K562 (cell line): Measurements from ENCODE around the gene ALDH9A1. TPM values are rescaled to one million over a fixed set of nuclear protein-coding genes. Genes with fewer than 3 reads are reported as not detected.

Experiments used
- ATF6 ChIP-seq: sonication (generic); formaldehyde crosslinking; IDR thresholded peaks from 2 replicates; pipeline ENCODE4 v1.4.0; 2020; ENCODE audit warnings: mild to moderate bottlenecking, missing genetic modification reagents
- CREM ChIP-seq: IDR thresholded peaks from 2 replicates; pipeline ENCODE4 v1.6.1; 2014; ENCODE audit warnings: antibody characterized with exemption, low read depth
- DACH1 ChIP-seq: fragments of 450-650 bp; IDR thresholded peaks from 2 replicates; pipeline ENCODE4 v1.6.1; 2018; ENCODE audit not compliant: partially characterized antibody
- KDM5B ChIP-seq: fragments of 200-600 bp; sonication (generic); IDR thresholded peaks from 2 replicates; pipeline ENCODE4 v1.6.1; 2012; ENCODE audit warnings: low read depth, mild to moderate bottlenecking, moderate library complexity, low read length, control low read depth, inconsistent platforms; ENCODE audit not compliant: insufficient replicate concordance
- RB1 ChIP-seq: fragments of 450-650 bp; IDR thresholded peaks from 2 replicates; pipeline ENCODE4 v1.6.1; 2017; ENCODE audit warnings: low read depth, mild to moderate bottlenecking
- RERE ChIP-seq: sonication (generic); formaldehyde crosslinking; IDR thresholded peaks from 2 replicates; pipeline ENCODE4 v1.8.0; 2023; ENCODE audit warnings: missing genetic modification reagents, mild to moderate bottlenecking, borderline replicate concordance
- SMARCB1 ChIP-seq: IDR thresholded peaks from 2 replicates; pipeline ENCODE4 v1.6.1; 2011; ENCODE audit warnings: improper control_type of control experiment, low read depth; ENCODE audit not compliant: insufficient read length
- U2AF1 ChIP-seq: fragments of 200-400 bp; formaldehyde crosslinking; optimal IDR thresholded peaks from 2 replicates; pipeline ENCODE3; 2017; ENCODE audit warnings: mild to moderate bottlenecking, low read depth, low read length, moderate library complexity
- ZNF165 ChIP-seq: fragments of 250-450 bp; sonication (Bioruptor Pico); IDR thresholded peaks from 2 replicates; pipeline ENCODE4 v1.4.0; 2020; ENCODE audit warnings: borderline replicate concordance
- ZNF445 ChIP-seq: fragments of 250-450 bp; sonication (Bioruptor Pico); IDR thresholded peaks from 2 replicates; pipeline ENCODE4 v1.4.0; 2020; ENCODE audit warnings: low read depth, mild to moderate bottlenecking, moderate library complexity
- polyA plus RNA-seq, 8 experiments: library from polyadenylated mRNA; depleted of rRNA in 4 of 8; stranded (reverse) in 5 of 8; unstranded in 3 of 8; fragments of >200 nt; fragmentation: Nextera tagmentation in 2 of 8; fragmentation: Illumina TruSeq in 1 of 8; extraction: Ambion mirVana in 2 of 8; extraction: Trizol in 1 of 8; gene quantifications; 2 replicates each; pipeline versions ENCODE4 v1.2.1 to v1.2.3, GENCODE V29; 2011 to 2014; ENCODE audit warnings: inconsistent platforms in 1 of 8, missing spikeins in 1 of 8
- total RNA-seq, 7 experiments: library from RNA; depleted of rRNA in 6 of 7; stranded (reverse); fragments of >200 nt in 6 of 7; fragmentation: Illumina TruSeq in 2 of 7; extraction: Trizol in 2 of 7; gene quantifications; 2 replicates each; pipeline versions ENCODE4 v1.2.1 to v1.2.3, GENCODE V29; 2011 to 2021; ENCODE audit warnings: low replicate concordance in 1 of 7
- TF ChIP-seq, protein P1 (sequence below), 3 experiments: fragments of 200-800 bp in 1 of 3; fragments of 250-450 bp in 1 of 3; fragments of 450-650 bp in 1 of 3; sonication (Bioruptor Pico) in 1 of 3; sonication (Bioruptor generic) in 1 of 3; formaldehyde crosslinking in 1 of 3; IDR thresholded peaks; 2 replicates each; pipeline versions ENCODE4 v1.6.1 to v1.8.0; 2016 to 2022; ENCODE audit warnings: mild to moderate bottlenecking in 2 of 3, missing genetic modification characterization in 2 of 3, missing compliant biosample characterization in 1 of 3, moderate library complexity in 1 of 3
- TF ChIP-seq, protein P2 (sequence below): sonication (generic); formaldehyde crosslinking; IDR thresholded peaks from 2 replicates; pipeline ENCODE4 v1.8.1; 2023; ENCODE audit warnings: mild to moderate bottlenecking, missing genetic modification reagents

Gene ALDH9A1
- total and polyA plus RNA-seq, 9 of the 15 experiments (the other 6 are each of a cell fraction or from before 2014, with no cell fraction given), result 26.5 to 54.3 (median 39.2) TPM

- peak; percentile 95 for TF ChIP-seq KDM5B
- TF ChIP-seq DACH1, result peak; percentile 96
- no peak for TF ChIP-seq U2AF1
- no peak for TF ChIP-seq ZNF165 (CRISPR knock-in tag)
- TF ChIP-seq, protein P1, sequence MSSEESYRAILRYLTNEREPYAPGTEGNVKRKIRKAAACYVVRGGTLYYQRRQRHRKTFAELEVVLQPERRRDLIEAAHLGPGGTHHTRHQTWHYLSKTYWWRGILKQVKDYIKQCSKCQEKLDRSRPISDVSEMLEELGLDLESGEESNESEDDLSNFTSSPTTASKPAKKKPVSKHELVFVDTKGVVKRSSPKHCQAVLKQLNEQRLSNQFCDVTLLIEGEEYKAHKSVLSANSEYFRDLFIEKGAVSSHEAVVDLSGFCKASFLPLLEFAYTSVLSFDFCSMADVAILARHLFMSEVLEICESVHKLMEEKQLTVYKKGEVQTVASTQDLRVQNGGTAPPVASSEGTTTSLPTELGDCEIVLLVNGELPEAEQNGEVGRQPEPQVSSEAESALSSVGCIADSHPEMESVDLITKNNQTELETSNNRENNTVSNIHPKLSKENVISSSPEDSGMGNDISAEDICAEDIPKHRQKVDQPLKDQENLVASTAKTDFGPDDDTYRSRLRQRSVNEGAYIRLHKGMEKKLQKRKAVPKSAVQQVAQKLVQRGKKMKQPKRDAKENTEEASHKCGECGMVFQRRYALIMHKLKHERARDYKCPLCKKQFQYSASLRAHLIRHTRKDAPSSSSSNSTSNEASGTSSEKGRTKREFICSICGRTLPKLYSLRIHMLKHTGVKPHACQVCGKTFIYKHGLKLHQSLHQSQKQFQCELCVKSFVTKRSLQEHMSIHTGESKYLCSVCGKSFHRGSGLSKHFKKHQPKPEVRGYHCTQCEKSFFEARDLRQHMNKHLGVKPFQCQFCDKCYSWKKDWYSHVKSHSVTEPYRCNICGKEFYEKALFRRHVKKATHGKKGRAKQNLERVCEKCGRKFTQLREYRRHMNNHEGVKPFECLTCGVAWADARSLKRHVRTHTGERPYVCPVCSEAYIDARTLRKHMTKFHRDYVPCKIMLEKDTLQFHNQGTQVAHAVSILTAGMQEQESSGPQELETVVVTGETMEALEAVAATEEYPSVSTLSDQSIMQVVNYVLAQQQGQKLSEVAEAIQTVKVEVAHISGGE (CRISPR knock-in tag; IDR thresholded peaks at IDR 0.05), result no peak; a peak in 1 of 6 replicates
- TF ChIP-seq SMARCB1, result no peak
- TF ChIP-seq RERE (CRISPR knock-in tag), result no peak
- TF ChIP-seq CREM, result peak; percentile 88
- 0 out of 2 replicates have a peak, but pooled peaks have one; percentile 76 for TF ChIP-seq ATF6 (CRISPR knock-in tag)
- TF ChIP-seq, protein P2, sequence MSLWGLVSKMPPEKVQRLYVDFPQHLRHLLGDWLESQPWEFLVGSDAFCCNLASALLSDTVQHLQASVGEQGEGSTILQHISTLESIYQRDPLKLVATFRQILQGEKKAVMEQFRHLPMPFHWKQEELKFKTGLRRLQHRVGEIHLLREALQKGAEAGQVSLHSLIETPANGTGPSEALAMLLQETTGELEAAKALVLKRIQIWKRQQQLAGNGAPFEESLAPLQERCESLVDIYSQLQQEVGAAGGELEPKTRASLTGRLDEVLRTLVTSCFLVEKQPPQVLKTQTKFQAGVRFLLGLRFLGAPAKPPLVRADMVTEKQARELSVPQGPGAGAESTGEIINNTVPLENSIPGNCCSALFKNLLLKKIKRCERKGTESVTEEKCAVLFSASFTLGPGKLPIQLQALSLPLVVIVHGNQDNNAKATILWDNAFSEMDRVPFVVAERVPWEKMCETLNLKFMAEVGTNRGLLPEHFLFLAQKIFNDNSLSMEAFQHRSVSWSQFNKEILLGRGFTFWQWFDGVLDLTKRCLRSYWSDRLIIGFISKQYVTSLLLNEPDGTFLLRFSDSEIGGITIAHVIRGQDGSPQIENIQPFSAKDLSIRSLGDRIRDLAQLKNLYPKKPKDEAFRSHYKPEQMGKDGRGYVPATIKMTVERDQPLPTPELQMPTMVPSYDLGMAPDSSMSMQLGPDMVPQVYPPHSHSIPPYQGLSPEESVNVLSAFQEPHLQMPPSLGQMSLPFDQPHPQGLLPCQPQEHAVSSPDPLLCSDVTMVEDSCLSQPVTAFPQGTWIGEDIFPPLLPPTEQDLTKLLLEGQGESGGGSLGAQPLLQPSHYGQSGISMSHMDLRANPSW (CRISPR knock-in tag), result no peak
- TF ChIP-seq ZNF445 (CRISPR knock-in tag), result no peak
- peak; percentile 81 for TF ChIP-seq RB1
Observed at GRCh38 chr1:165630629-165631341, 67.6 kb downstream of the ALDH9A1 start, which contains the start of gene MGST3 (continued).
